Umbilical cord (tissue), 2 donors: ENCODE data around the gene TTC23L. TPM values are rescaled to one million over a fixed set of nuclear protein-coding genes. Genes with fewer than 3 reads are reported as not detected.
"Not testable (repeated sequence)": the region's sequence is repeated elsewhere in the genome, so short reads cannot be mapped to it uniquely, and the experiment has no call there.

ENCODE experiments used
- DNase-seq: peaks from one replicate; pipeline ENCODE4 v3.0.0-alpha.2; 2015; ENCODE audit warnings: low spot score
- total RNA-seq: library from RNA; depleted of rRNA; stranded (reverse); fragments of >200 nt; gene quantifications from one replicate; pipeline ENCODE4 v1.2.3, GENCODE V29; 2014; ENCODE audit warnings: low replicate concordance; ENCODE audit not compliant: insufficient read depth

The TTC23L gene
- 0.72 TPM for total RNA-seq

- peak; percentile 94 for DNase-seq
These were observed at the start of gene TTC23L for GRCh38 chr5:34838785-34839714. TTC23L (plus strand) TSS chr5:34839164; CDS start chr5:34840672, 1,508 bp downstream.

GRCh38 chr5:34789639-34790038 lies 49.3 kb upstream of the TTC23L start:
- no peak for DNase-seq

GRCh38 chr5:34790069-34790468 lies 48.9 kb upstream of the TTC23L start:
- DNase-seq: no peak

- DNase-seq: peak; percentile 90
These were observed 47.2 kb upstream of the TTC23L start for GRCh38 chr5:34791761-34792244.

- no peak for DNase-seq
These were observed 36.0 kb upstream of the TTC23L start for GRCh38 chr5:34802834-34803563.

- peak; percentile 42 for DNase-seq
These were observed 34.8 kb upstream of the TTC23L start for GRCh38 chr5:34803974-34804732.

GRCh38 chr5:34804913-34805312 lies 34.1 kb upstream of the TTC23L start:
- DNase-seq: no peak

- DNase-seq: no peak
These were observed 32.4 kb upstream of the TTC23L start for GRCh38 chr5:34806532-34806931.

GRCh38 chr5:34811706-34812105 lies 27.3 kb upstream of the TTC23L start:
- DNase-seq: peak; percentile 32

GRCh38 chr5:34813509-34813908 lies 25.5 kb upstream of the TTC23L start:
- no peak for DNase-seq

- DNase-seq: no peak
These were observed 21.2 kb upstream of the TTC23L start for GRCh38 chr5:34817558-34818351.

GRCh38 chr5:34818717-34819116 lies 20.2 kb upstream of the TTC23L start:
- DNase-seq: no peak

GRCh38 chr5:34820593-34820992 lies 18.4 kb upstream of the TTC23L start:
- no peak for DNase-seq

- peak; percentile 72 for DNase-seq
These were observed 15.8 kb upstream of the TTC23L start for GRCh38 chr5:34822956-34823715.

- DNase-seq: no peak
These were observed 12.6 kb upstream of the TTC23L start for GRCh38 chr5:34826347-34826746.

- no peak for DNase-seq
These were observed 11.1 kb upstream of the TTC23L start for GRCh38 chr5:34827588-34828506.

- DNase-seq: not testable (repeated sequence)
These were observed 8.1 kb upstream of the TTC23L start for GRCh38 chr5:34830827-34831226.

GRCh38 chr5:34831303-34831702 lies 7.7 kb upstream of the TTC23L start:
- DNase-seq: no peak

- no peak for DNase-seq
These were observed 6.4 kb upstream of the TTC23L start for GRCh38 chr5:34832568-34832967.
